GM12878 (cell line): ENCODE measurements around the gene FERMT2. TPM values are rescaled to one million over a fixed set of nuclear protein-coding genes. Genes with fewer than 3 reads are reported as not detected.

ENCODE experiments used
- ATAC-seq: fragments of 200-7000 bp; cut with Tn5 transposase; 3 replicates; pipeline ENCODE4 v1.9.1; 2020; ENCODE audit warnings: mild to moderate bottlenecking, moderate library complexity
- BruUV-seq: library from RNA; stranded (reverse); fragments of 400-500 nt; replicated peaks from 2 replicates; lab custom pipeline; 2021; lab: Mats Ljungman, UMichigan
- CTCF ChIA-PET: fragments of 300-600 bp; sonication (Branson Sonifier 250); formaldehyde crosslinking; extraction: SDS; loops from one replicate; lab custom pipeline; 2021; ENCODE audit warnings: inconsistent platforms; lab: Yijun Ruan, JAX
- POLR2A ChIA-PET: fragments of 350-600 bp; formaldehyde crosslinking; extraction: SDS; loops from one replicate; lab custom pipeline; 2021; ENCODE audit warnings: inconsistent platforms; lab: Charles Lee
- RAD21 ChIA-PET: fragments of 300-600 bp; sonication (Branson Sonifier 250); formaldehyde crosslinking; loops from one replicate; lab custom pipeline; 2023; ENCODE audit warnings: antibody characterized with exemption; ENCODE audit not compliant: unreplicated experiment; lab: Charles Lee
- SMC1A ChIA-PET: fragments of 300-600 bp; sonication (Branson Sonifier 250); formaldehyde crosslinking; loops from one replicate; lab custom pipeline; 2023; ENCODE audit not compliant: unreplicated experiment, uncharacterized antibody; lab: Charles Lee
- DNase-seq: peaks from one replicate; pipeline ENCODE4 v3.0.0-alpha.2; 2011; ENCODE audit warnings: low read depth, low spot score
- FAIRE-seq: peaks from 3 replicates; lab custom pipeline; 2011; peaks lifted over from hg19 to GRCh38; lab: Jason Lieb, UNC
- H2AFZ ChIP-seq: 2 replicates; pipeline ENCODE4 v1.6.0; 2011; ENCODE audit warnings: low read depth, low read length, control low read depth; ENCODE audit not compliant: control insufficient read depth
- H3K27ac ChIP-seq: 2 replicates; pipeline ENCODE4 v1.5.1; 2011; ENCODE audit warnings: control low read depth; ENCODE audit not compliant: control insufficient read depth, insufficient read depth
- H3K27me3 ChIP-seq, 2 experiments: replicated peaks in 1 of 2; 2 replicates each; pipeline versions ENCODE4 v1.6.0 to v1.6.1; 2011; ENCODE audit warnings: low read length in 1 of 2; ENCODE audit not compliant: control insufficient read depth in 2 of 2, insufficient read depth in 2 of 2
- H3K36me3 ChIP-seq, 2 experiments: 2 replicates each; pipeline ENCODE4 v1.5.1; 2011; ENCODE audit warnings: low read length in 1 of 2; ENCODE audit not compliant: control insufficient read depth in 2 of 2, insufficient read depth in 2 of 2
- H3K4me1 ChIP-seq: 2 replicates; pipeline ENCODE4 v1.6.1; 2011; ENCODE audit warnings: mild to moderate bottlenecking, low read length, moderate library complexity, mixed read lengths; ENCODE audit not compliant: control insufficient read depth, insufficient read depth
- H3K4me2 ChIP-seq: 2 replicates; pipeline ENCODE4 v1.6.0; 2011; ENCODE audit warnings: control low read depth; ENCODE audit not compliant: control insufficient read depth, insufficient read depth
- H3K4me3 ChIP-seq: fragments of 200-600 bp; sonication (generic); 2 replicates; pipeline ENCODE4 v1.5.1; 2016
- H3K79me2 ChIP-seq: 2 replicates; pipeline ENCODE4 v1.6.0; 2011; ENCODE audit warnings: low read length; ENCODE audit not compliant: control insufficient read depth, insufficient read depth
- H3K9ac ChIP-seq: 2 replicates; pipeline ENCODE4 v1.8.0; 2011; ENCODE audit warnings: low read length, control low read depth, mixed read lengths; ENCODE audit not compliant: control insufficient read depth, insufficient read depth
- H3K9me3 ChIP-seq: replicated peaks from 3 replicates; pipeline ENCODE4 v1.5.1; 2011; ENCODE audit warnings: mild to moderate bottlenecking, low read length; ENCODE audit not compliant: control insufficient read depth, insufficient read depth
- H4K20me1 ChIP-seq: 2 replicates; pipeline ENCODE4 v1.6.0; 2011; ENCODE audit not compliant: control insufficient read depth, insufficient read depth
- BCL3 ChIP-seq: IDR thresholded peaks from 2 replicates; pipeline ENCODE4 v1.6.1; 2011; ENCODE audit warnings: borderline replicate concordance, low read depth, mild to moderate bottlenecking, moderate library complexity, low read length; ENCODE audit not compliant: insufficient read depth, poor library complexity, severe bottlenecking
- CHD1 ChIP-seq: IDR thresholded peaks from 2 replicates; pipeline ENCODE4 v1.6.1; 2012; ENCODE audit warnings: low read depth, low read length, improper control_type of control experiment
- HSF1 ChIP-seq: fragments of 150-350 bp; IDR thresholded peaks from 2 replicates; pipeline ENCODE4 v1.6.1; 2014; ENCODE audit warnings: mild to moderate bottlenecking, low read depth, low read length
- MLLT1 ChIP-seq: fragments of 450-650 bp; IDR thresholded peaks from 2 replicates; pipeline ENCODE4 v1.6.1; 2016; ENCODE audit warnings: mild to moderate bottlenecking
- POU2F2 ChIP-seq: IDR thresholded peaks from 3 replicates; pipeline ENCODE4 v1.6.1; 2011; ENCODE audit warnings: low read depth, mild to moderate bottlenecking, low read length, borderline replicate concordance
- RFX5 ChIP-seq: IDR thresholded peaks from 2 replicates; pipeline ENCODE4 v1.6.1; 2011; ENCODE audit warnings: low read depth, low read length, improper control_type of control experiment
- ZBTB11 ChIP-seq: fragments of 450-650 bp; formaldehyde crosslinking; IDR thresholded peaks from 2 replicates; pipeline ENCODE4 v1.5.0; 2022; ENCODE audit warnings: mild to moderate bottlenecking, missing genetic modification characterization
- ZNF384 ChIP-seq: IDR thresholded peaks from 2 replicates; pipeline ENCODE4 v1.6.1; 2012; ENCODE audit warnings: low read depth, mild to moderate bottlenecking, low read length, improper control_type of control experiment, borderline replicate concordance
- ZNF687 ChIP-seq: fragments of 450-650 bp; IDR thresholded peaks from 2 replicates; pipeline ENCODE4 v1.6.1; 2017; ENCODE audit warnings: mild to moderate bottlenecking, moderate library complexity
- WGBS: methylation state at CpG from one replicate; pipeline ENCODE4 v1.1.6; 2016; ENCODE audit warnings: low lambda C conversion rate; ENCODE audit not compliant: insufficient replicate concordance, insufficient coverage; ENCODE audit errors: missing lambda C conversion rate; 5-methylcytosine and 5-hydroxymethylcytosine counted together
- in situ Hi-C: fragments of 300-500 bp; cut with MboI; formaldehyde crosslinking; loops from 9 replicates; pipeline ENCODE4 v1.14.3; 2018; ENCODE audit warnings: mixed read lengths
- intact Hi-C: fragments of 100-400 bp; cut with micrococcal nuclease; formaldehyde crosslinking; loops from one replicate; pipeline ENCODE4 v1.14.2; 2022; ENCODE audit not compliant: unreplicated experiment
- polyA plus RNA-seq, 11 experiments: library from polyadenylated mRNA; depleted of rRNA in 4 of 11; unstranded in 6 of 11; stranded (reverse) in 5 of 11; fragments of >200 nt; fragmentation: Nextera tagmentation in 4 of 11; fragmentation: Illumina TruSeq in 1 of 11; extraction: Ambion mirVana in 4 of 11; extraction: Trizol in 1 of 11; gene quantifications; 1 replicate in 1 of 11; 2 replicates in 10 of 11; pipeline versions ENCODE4 v1.2.1 to v1.2.3, GENCODE V29; 2011 to 2016; ENCODE audit warnings: inconsistent platforms in 2 of 11, missing spikeins in 2 of 11, low read depth in 1 of 11
- total RNA-seq, 4 experiments: library from RNA; depleted of rRNA in 3 of 4; stranded (reverse); fragments of >200 nt in 3 of 4; fragmentation: Illumina TruSeq in 1 of 4; extraction: Trizol in 1 of 4; gene quantifications; 2 replicates each; pipeline versions ENCODE4 v1.2.1 to v1.2.3, GENCODE V29; 2013 to 2021
- TF ChIP-seq, protein P1 (sequence below): fragments of 450-650 bp; IDR thresholded peaks from 2 replicates; pipeline ENCODE4 v1.6.1; 2016; ENCODE audit warnings: mild to moderate bottlenecking

FERMT2 gene
- total and polyA plus RNA-seq, 10 of the 15 experiments (the other 5 are each of a cell fraction or from before 2014, with no cell fraction given): 4.9 to 35.5 (median 19.5) TPM

- Histone ChIP-seq H3K4me2 (no peak overlapping the region), H2AFZ (no peak overlapping the region), H3K4me1 (no peaks in the 10 kb centered on the region), H4K20me1 (no peaks in the 10 kb centered on the region), H3K27me3 (no peaks in the 10 kb centered on the region), H3K9me3 (no peaks in the 10 kb centered on the region), H3K27ac (no peak overlapping the region), H3K79me2 (no peaks in the 10 kb centered on the region), H3K9ac (no peak overlapping the region), H3K36me3 (no peaks in the 10 kb centered on the region), H3K4me3 (no peak overlapping the region)
- no peak for FAIRE-seq
- no TSS peak for BruUV-seq
- intact Hi-C loops: no loop called here
- WGBS: 97% methylated on average over 5 of the region's 5 CpGs
- ChIA-PET RAD21 (no interaction called here), SMC1A (no interaction called here), POLR2A (no interaction called here), CTCF (no interaction called here)
- no peak for ATAC-seq
- in situ Hi-C loops: no loop called here
- no peak for DNase-seq
- TF ChIP-seq ZBTB11 (CRISPR knock-in tag) (no peak), RFX5 (no peak), HSF1 (no peak), POU2F2 (no peak), CHD1 (no peak), MLLT1 (no peak), ZNF687 (no peak), BCL3 (no peak), ZNF384 (no peak)
- TF ChIP-seq, protein P1, sequence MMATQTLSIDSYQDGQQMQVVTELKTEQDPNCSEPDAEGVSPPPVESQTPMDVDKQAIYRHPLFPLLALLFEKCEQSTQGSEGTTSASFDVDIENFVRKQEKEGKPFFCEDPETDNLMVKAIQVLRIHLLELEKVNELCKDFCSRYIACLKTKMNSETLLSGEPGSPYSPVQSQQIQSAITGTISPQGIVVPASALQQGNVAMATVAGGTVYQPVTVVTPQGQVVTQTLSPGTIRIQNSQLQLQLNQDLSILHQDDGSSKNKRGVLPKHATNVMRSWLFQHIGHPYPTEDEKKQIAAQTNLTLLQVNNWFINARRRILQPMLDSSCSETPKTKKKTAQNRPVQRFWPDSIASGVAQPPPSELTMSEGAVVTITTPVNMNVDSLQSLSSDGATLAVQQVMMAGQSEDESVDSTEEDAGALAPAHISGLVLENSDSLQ: no peak
Observed at GRCh38 chr14:52883658-52884057, 67.2 kb downstream of the FERMT2 start.
